ENCODE measurements around the gene SV2B.
A peak's percentile ranks its signal among the peaks of the same experiment; 100 is the strongest.

DNA sequence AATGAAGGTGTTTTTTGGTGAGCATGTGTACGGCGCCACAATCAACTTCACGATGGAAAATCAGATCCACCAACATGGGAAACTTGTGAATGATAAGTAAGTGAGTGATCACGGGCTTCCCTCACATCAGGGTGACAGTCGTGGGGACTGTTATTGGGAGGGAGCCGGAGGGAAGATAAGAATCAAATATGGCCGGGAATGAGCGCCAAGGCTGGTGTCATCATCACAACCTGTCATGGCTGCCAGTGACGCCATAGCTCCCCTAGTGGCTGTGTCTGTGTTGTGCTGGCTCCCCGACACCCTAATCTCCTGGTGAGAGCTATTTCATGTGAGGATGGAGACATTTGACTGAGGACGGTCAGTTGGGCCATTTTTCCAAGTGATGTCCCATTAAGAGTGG lies 168.5 kb downstream of the SV2B start:
- TF ChIP-seq, protein P1, sequence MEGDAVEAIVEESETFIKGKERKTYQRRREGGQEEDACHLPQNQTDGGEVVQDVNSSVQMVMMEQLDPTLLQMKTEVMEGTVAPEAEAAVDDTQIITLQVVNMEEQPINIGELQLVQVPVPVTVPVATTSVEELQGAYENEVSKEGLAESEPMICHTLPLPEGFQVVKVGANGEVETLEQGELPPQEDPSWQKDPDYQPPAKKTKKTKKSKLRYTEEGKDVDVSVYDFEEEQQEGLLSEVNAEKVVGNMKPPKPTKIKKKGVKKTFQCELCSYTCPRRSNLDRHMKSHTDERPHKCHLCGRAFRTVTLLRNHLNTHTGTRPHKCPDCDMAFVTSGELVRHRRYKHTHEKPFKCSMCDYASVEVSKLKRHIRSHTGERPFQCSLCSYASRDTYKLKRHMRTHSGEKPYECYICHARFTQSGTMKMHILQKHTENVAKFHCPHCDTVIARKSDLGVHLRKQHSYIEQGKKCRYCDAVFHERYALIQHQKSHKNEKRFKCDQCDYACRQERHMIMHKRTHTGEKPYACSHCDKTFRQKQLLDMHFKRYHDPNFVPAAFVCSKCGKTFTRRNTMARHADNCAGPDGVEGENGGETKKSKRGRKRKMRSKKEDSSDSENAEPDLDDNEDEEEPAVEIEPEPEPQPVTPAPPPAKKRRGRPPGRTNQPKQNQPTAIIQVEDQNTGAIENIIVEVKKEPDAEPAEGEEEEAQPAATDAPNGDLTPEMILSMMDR (conservative IDR thresholded peaks at IDR 0.05 in 1 of 2, IDR thresholded peaks at IDR 0.05 in 1 of 2; ENCODE audit: low read depth in 1 of 2, low read length in 2 of 2) = peak in 1 of 2 donors; percentile 23
- TF ChIP-seq EZH2 (IDR thresholded peaks at IDR 0.05; ENCODE audit: low read length, missing control alignments) = no peak
